Measurements from ENCODE around the gene CDC14B.

- TF ChIP-seq, protein P1, sequence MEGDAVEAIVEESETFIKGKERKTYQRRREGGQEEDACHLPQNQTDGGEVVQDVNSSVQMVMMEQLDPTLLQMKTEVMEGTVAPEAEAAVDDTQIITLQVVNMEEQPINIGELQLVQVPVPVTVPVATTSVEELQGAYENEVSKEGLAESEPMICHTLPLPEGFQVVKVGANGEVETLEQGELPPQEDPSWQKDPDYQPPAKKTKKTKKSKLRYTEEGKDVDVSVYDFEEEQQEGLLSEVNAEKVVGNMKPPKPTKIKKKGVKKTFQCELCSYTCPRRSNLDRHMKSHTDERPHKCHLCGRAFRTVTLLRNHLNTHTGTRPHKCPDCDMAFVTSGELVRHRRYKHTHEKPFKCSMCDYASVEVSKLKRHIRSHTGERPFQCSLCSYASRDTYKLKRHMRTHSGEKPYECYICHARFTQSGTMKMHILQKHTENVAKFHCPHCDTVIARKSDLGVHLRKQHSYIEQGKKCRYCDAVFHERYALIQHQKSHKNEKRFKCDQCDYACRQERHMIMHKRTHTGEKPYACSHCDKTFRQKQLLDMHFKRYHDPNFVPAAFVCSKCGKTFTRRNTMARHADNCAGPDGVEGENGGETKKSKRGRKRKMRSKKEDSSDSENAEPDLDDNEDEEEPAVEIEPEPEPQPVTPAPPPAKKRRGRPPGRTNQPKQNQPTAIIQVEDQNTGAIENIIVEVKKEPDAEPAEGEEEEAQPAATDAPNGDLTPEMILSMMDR (IDR thresholded peaks at IDR 0.05; ENCODE audit: borderline replicate concordance, extremely low read depth, low read length, poor library complexity, severe bottlenecking): no peak
- TF ChIP-seq EZH2 (IDR thresholded peaks at IDR 0.05; ENCODE audit: borderline replicate concordance, low read depth, low read length, severe bottlenecking): no peak
These were observed 45.2 kb downstream of the CDC14B start for GRCh38 chr9:96574455-96574854.
